Activated T-cell treated with anti-CD3 and anti-CD28 coated beads for 24 hours (primary cell): ENCODE measurements around the gene ARHGAP31.
"Not testable (repeated sequence)": the region's sequence is repeated elsewhere in the genome, so short reads cannot be mapped to it uniquely, and the experiment has no call there.

Experiments
- DNase-seq: peaks from one replicate; pipeline ENCODE4 v3.0.0-alpha.2; 2020; ENCODE audit warnings: low read depth

The ARHGAP31 gene

DNA sequence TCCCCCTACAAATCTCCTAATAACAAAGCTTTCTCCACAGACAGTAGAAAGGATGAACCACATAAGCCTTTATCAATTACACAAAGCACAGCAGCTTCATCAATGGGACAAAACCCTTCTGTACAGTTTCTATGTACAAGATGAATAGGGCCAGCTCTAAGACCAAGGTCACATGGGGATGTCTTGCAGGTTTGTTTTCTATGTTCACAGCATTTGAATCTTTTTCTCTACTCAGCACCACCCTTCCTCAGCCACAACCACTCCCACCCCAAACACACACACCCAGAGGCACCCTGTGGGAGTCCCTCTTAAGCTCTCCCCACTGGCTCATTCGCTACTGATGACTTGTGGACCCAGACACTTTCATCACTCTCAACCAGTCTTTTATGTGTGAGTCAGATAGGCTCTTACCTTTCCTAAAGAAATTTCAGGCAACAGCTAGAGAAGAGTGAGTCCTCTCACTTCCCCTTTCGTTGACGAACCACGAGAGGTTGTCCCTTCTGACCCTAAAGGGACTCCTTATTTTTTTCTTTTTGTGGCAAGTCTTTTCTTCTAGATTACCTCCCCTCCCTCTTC lies 57.9 kb downstream of the ARHGAP31 start:
- DNase-seq: peak; percentile 33

- DNase-seq: no peak
These were observed 58.8 kb downstream of the ARHGAP31 start for GRCh38 chr3:119352863-119353527.

DNA sequence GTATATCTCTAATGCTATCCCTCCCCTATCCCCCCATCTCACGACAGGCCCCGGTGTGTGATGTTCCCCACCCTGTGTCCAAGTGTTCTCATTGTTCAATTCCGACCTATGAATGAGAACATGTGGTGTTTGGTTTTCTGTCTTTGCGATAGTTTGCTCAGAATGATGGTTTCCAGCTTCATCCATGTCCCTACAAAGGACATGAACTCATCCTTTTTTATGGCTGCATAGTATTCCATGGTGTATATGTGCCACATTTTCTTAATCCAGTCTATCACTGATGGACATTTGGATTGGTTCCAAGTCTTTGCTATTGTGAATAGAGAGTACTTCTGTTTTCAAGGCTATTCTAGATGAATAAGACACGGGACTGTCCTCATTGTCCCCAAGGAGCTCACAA lies 61.4 kb downstream of the ARHGAP31 start:
- not testable (repeated sequence) for DNase-seq

DNA sequence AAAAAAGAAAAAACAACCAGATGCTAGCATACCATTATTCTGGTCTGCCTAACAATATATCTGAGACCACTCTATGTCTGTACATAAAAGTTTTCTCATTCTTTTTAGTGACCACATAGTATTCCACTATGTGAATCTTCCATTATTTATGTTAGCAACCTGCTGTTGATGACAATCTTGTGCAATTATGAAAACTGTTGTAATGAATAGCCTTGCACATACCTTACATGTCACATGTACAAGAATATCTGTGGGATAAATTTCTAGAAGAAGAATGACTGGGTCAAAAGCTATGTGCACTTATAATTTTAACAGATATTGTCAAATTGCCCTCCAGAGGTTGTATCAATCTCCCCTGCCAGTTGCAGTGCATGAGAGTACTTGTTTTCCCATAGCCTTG lies 62.5 kb downstream of the ARHGAP31 start:
- DNase-seq: no peak

- DNase-seq: no peak
These were observed 63.0 kb downstream of the ARHGAP31 start for GRCh38 chr3:119357190-119357589.

GRCh38 chr3:119359476-119360326 lies 65.5 kb downstream of the ARHGAP31 start:
- no peak for DNase-seq

DNA sequence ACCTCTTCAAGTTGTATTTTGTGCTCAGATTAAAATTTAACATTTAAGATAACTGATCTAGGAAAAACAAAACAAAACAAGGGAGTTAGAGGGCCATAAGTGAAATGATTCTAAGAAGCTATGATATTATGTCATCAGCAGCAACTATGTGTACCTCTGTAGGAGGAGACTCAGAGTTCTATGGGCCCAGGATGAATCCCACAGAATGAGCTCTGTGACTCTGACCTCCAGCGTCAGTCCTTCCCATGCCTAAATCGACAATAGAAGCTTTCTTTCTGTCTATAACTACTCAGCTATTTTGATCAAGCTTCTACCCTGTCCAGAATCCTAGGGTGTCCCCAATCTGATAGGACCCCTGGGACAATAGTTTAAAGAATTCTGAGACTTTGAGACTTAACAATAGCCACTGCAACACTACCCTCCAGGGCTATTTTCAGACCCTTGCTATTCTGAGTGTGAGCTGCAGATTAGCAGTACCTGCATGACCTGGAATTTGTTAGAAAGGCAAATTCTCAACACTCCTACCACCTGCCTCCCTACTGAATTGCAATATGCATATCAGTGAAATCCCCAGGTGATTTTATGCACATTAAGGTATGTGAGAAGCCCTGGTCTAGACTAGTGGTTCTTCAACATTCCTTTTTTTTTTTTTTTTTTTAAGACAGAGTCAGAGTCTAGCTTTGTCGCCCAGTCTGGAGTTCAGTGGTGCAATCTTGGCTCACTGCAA lies 66.7 kb downstream of the ARHGAP31 start:
- no peak for DNase-seq

GRCh38 chr3:119362010-119362409 lies 67.8 kb downstream of the ARHGAP31 start:
- no peak for DNase-seq

GRCh38 chr3:119362940-119363725 lies 69.0 kb downstream of the ARHGAP31 start:
- DNase-seq: no peak

GRCh38 chr3:119364401-119364800 lies 70.2 kb downstream of the ARHGAP31 start:
- DNase-seq: no peak

DNA sequence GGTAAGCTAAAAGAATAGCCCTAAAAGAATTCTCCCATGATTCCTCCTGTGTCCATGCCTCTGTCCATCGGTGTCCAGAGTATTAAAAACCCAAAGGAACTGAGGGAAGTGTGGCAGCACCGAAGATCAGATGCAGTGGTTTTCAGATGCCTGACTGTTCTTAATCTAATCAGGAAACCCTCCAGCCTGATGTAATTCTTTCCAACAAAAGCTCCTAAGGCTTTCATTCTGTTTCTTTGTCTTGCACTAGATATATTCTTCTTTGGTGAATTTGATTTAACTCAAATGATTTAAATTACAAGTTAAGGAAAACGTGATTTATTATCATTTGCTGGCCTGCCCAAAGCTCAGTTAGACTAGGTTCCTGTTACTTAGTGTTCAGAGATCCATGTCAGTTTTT lies 71.2 kb downstream of the ARHGAP31 start:
- no peak for DNase-seq

DNA sequence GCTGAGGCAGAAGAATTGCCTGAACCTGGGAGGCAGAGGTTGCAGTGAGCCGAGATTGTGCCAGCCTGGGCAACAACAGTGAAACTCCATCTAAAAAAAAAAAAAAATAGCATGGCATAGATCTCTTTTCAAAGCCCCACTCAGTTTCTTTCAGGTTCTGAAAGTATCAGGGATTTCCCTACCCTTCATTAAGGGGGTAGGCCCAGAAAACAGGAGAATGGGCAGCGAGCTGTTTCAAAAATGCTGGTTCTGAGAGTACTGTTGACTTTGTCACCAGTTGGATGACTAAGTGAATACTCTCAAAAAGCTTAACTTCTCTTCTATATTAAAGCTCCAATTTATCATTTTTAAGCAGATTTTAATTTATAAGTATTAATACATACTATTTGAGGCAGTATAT lies 72.8 kb downstream of the ARHGAP31 start:
- no peak for DNase-seq

DNA sequence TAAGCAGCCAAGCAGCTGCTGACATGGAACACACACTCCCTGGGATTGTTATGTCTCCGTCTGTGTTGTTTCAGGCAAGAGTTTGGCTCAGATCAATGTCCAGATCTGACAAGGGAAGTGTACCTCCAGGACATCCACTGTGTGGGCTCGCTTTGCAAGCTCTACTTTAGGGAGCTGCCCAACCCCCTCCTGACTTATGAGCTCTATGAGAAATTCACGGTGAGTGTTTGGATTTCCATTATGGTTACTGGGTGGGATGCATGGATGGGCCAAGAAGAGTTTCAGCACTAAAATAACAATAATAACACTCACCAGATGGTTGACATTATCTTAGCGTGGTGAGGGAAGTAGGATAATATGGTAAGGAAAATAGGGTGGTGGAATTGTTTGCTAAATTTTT lies 74.1 kb downstream of the ARHGAP31 start:
- DNase-seq: no peak

- not testable (repeated sequence) for DNase-seq
These were observed 77.6 kb downstream of the ARHGAP31 start for GRCh38 chr3:119371786-119372185.

GRCh38 chr3:119375106-119375505 lies 80.9 kb downstream of the ARHGAP31 start:
- no peak for DNase-seq

GRCh38 chr3:119375510-119375909 lies 81.3 kb downstream of the ARHGAP31 start:
- DNase-seq: no peak

GRCh38 chr3:119376758-119377157 lies 82.6 kb downstream of the ARHGAP31 start:
- no peak for DNase-seq

DNA sequence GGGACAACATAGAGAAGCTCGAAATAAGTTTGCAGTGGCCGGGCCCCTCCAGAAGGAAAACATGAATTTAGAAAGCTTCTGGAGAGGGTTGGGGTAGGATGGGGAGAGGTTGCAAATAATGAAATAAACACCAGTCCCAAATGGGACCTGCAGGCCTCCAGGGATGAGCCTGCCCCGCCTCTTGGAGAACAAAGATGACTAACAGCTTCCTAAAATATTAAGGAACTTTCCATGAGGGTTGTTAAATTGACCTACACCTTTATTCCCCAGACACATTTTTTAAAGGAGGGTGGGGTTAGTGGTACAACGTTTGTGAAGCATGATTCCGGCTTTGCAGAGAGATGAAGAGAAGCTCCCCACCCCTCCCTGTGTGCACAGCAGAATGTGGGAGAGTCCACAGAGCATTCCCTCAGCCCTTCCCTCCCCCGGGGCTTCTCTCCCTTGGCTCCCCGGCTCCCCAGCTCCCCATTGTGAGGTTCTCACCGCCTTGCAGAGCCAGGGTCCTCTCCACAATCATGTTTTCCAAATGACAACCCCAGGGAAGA lies 84.1 kb downstream of the ARHGAP31 start:
- DNase-seq: no peak

DNA sequence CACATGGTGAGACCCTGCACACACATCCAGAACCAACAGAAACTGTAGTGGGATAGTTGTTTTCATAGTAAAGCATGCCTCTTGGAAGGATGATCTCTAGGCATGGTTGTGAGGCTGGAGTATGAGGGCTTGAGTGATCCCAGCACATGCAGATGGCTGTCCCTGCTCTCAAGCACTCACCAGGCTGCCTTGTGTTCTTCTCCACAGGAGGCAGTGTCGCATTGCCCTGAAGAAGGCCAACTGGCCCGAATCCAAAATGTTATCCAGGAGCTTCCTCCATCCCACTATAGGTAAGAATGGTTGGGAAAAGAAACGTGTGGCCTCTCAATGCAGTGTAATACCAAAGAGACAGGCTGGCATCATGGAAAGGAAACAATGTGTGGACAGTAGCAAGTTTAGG lies 86.5 kb downstream of the ARHGAP31 start:
- no peak for DNase-seq

GRCh38 chr3:119382134-119382533 lies 88.0 kb downstream of the ARHGAP31 start:
- no peak for DNase-seq

- DNase-seq: no peak
These were observed 94.4 kb downstream of the ARHGAP31 start for GRCh38 chr3:119388577-119388976.
